Measurements from ENCODE around the gene ZNF587B.
A peak's percentile ranks its signal among the peaks of the same experiment; 100 is the strongest.

The ZNF587B gene

DNA sequence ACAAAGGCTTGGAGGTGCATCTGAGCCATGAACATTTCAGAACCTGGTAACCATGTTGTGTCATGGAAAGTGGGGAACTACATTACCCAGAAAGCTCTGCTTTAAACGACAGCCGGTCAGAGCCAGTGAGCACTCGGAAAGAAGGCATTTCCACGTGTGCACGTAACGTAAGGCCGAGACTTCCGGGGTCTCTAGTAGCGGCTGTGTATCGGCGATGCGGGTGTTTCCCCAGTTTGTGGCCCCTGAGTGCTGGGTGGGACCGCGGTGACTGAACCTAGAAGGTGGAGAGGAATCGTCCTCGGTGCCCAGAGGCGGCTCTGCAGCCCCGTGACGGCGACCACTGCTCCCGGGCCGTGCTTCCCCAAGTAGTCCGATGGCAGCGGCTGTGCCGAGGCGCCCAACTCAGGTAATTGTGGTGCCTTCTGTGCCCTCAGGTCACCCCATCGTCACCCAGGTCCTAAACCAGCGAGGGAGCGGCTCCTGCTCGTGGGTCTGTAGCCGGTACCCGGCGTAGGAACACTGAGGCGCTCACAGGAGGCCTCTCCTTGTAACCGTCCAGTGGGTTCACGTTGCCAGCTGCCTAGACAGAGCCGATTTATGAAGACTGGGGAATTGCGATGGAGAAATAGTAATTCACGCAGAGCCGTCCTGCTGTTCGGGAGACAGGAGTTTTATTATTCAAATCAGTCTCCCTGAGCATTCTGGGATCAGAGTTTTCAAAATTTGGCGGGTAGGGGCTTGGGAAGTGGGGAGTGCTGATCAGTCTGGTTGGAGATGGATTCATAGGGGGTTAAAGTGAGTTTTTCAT lies 19.8 kb downstream of the ZNF587B start, which contains the start of gene ZNF587:
Gene ZNF587 (plus strand): TSS at position 194 of the 808 bp plus-strand sequence. CDS start 180 bp downstream, at position 374.
- TF ChIP-seq POLR2AphosphoS5 (IDR thresholded peaks at IDR 0.05; ENCODE audit: low read depth, low read length), result peak; percentile 66

DNA sequence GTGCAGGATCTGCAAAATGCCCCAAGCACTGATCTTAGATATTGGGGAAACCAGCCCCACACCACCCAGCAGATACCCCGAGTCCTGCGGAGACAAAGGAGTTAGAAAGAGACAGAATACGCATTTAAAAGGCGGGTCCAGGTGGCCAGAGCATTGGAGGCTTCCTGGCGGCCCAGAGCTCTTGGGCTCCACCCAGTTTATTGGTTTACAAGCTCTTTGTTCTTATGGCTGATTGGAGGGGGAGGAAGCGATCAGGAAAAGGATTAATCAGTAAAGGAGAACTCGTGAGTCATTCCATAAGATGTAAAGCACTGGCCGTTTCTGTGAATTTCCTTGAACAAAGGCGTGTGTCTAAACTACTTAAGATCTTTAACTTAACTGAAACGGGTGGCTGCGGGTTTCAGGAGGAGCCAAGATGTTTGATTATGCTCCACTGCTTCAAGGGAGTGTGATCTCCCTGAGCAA lies 20.5 kb downstream of the ZNF587B start:
- TF ChIP-seq REST (IDR thresholded peaks at IDR 0.05; ENCODE audit: insufficient read depth in 1 of 2, low read depth in 2 of 2, low read length in 2 of 2) (no peak), TAF1 (IDR thresholded peaks at IDR 0.05; ENCODE audit: borderline replicate concordance, insufficient read depth, low read length) (no peak), FOXP2 (optimal IDR thresholded peaks at IDR 0.05; ENCODE audit: borderline replicate concordance, extremely low read depth, extremely low read length, insufficient read depth) (no peak), POLR2AphosphoS5 (IDR thresholded peaks at IDR 0.05; ENCODE audit: low read depth, low read length) (no peak), SIN3A (IDR thresholded peaks at IDR 0.05; ENCODE audit: borderline replicate concordance, insufficient read depth, low read length) (no peak)

- TF ChIP-seq FOXP2 (optimal IDR thresholded peaks at IDR 0.05; ENCODE audit: borderline replicate concordance, extremely low read depth, extremely low read length, insufficient read depth) (no peak), TAF1 (IDR thresholded peaks at IDR 0.05; ENCODE audit: borderline replicate concordance, insufficient read depth, low read length) (no peak), POLR2AphosphoS5 (IDR thresholded peaks at IDR 0.05; ENCODE audit: low read depth, low read length) (peak; percentile 23; the same call in 1 of the 2 replicates)
These were observed 37.9 kb downstream of the ZNF587B start for GRCh38 chr19:57867868-57868492.

DNA sequence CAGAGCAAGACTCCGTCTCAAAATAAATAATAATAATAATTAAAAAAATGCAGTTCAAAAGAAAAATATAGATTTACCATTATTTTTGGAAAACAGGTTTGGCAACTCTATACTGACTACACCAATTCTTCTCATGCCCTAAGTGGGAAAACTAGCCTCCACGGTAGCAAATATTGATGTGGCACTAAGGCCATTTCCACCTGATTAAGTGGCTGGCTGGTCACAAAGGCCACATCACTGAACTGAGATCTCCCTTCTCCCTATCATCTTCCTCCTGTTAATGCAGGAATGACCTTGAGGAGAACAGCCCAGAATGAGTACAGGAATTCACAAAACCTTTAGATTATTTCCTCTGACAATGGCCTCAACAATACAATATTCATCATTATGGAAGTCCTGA lies 40.1 kb downstream of the ZNF587B start:
- TF ChIP-seq SIN3A (IDR thresholded peaks at IDR 0.05; ENCODE audit: borderline replicate concordance, insufficient read depth, low read length), result no peak
- no peak for TF ChIP-seq TAF1 (IDR thresholded peaks at IDR 0.05; ENCODE audit: borderline replicate concordance, insufficient read depth, low read length)
- TF ChIP-seq REST (IDR thresholded peaks at IDR 0.05; ENCODE audit: insufficient read depth in 1 of 2, low read depth in 2 of 2, low read length in 2 of 2), result no peak
- no peak for TF ChIP-seq FOXP2 (optimal IDR thresholded peaks at IDR 0.05; ENCODE audit: borderline replicate concordance, extremely low read depth, extremely low read length, insufficient read depth)

DNA sequence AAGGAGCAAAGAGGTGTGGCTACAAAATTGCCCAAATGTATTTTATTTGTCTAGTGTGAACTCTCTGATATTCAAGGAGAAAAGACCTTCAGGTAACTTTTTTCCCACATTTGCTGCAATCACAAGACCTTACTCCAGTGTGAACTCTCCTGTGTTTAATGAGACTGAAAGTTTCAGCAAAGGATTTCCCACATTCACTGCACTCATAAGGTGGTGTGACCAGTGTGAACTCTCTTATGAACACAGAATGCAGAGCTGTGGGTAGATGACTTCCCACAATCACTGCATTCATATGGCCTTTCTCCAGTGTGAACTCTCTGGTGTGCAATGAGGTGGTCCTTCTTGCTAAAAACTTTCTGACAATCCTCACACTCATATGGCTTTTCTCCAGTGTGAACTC lies 42.4 kb downstream of the ZNF587B start:
- TF ChIP-seq FOXP2 (optimal IDR thresholded peaks at IDR 0.05; ENCODE audit: borderline replicate concordance, extremely low read depth, extremely low read length, insufficient read depth) (no peak), TAF1 (IDR thresholded peaks at IDR 0.05; ENCODE audit: borderline replicate concordance, insufficient read depth, low read length) (no peak), POLR2AphosphoS5 (IDR thresholded peaks at IDR 0.05; ENCODE audit: low read depth, low read length) (no peak), SIN3A (IDR thresholded peaks at IDR 0.05; ENCODE audit: borderline replicate concordance, insufficient read depth, low read length) (no peak), REST (IDR thresholded peaks at IDR 0.05; ENCODE audit: insufficient read depth in 1 of 2, low read depth in 2 of 2, low read length in 2 of 2) (no peak)

DNA sequence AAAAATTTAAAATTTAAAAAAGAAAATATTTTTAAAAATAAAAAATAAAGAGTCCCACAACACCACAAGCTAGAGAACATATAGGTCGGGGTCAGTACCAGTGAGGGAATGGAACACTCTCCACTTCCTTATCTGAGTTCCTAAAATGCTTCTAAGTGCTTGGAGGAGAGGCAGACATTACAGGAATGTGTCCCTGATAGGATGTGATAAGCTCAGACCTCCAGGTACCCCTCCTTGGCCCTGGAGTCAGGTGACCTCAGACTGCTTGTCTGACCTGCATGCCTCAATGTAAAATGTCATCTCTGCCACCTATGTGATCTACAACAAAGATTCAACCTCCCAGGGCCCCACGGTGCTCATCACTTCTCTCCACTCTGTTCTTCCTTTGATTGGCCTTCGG lies 55.9 kb downstream of the ZNF587B start:
- TF ChIP-seq POLR2AphosphoS5 (IDR thresholded peaks at IDR 0.05; ENCODE audit: low read depth, low read length) (no peak), FOXP2 (optimal IDR thresholded peaks at IDR 0.05; ENCODE audit: borderline replicate concordance, extremely low read depth, extremely low read length, insufficient read depth) (no peak), SIN3A (IDR thresholded peaks at IDR 0.05; ENCODE audit: borderline replicate concordance, insufficient read depth, low read length) (no peak)

Data from PFSK-1 (cell line).